Measurements from ENCODE around the gene HOATZ. TPM values are rescaled to one million over a fixed set of nuclear protein-coding genes. Genes with fewer than 3 reads are reported as not detected.

HOATZ gene
- total RNA-seq, 1 donor from 2014 or later: not detected

GRCh38 chr11:111572581-111572980 is 58.0 kb downstream of the HOATZ start:
- Mint-ChIP-seq H3K27me3 (ENCODE audit: low read depth) (no peaks in the 10 kb centered on the region), H3K4me3 (no peak overlapping the region), H3K9me3 (no peaks in the 10 kb centered on the region), H3K36me3 (no peaks in the 10 kb centered on the region), H3K4me1 (peaks cover 21% of the 10 kb centered on the region), H3K27ac (no peak overlapping the region)
- DNase-seq (ENCODE audit: low spot score in 2 of 2, unreplicated experiment in 2 of 2): no peak
- no peak for TF ChIP-seq CTCF (IDR thresholded peaks at IDR 0.05; ENCODE audit: unreplicated experiment)

GRCh38 chr11:111573821-111574249 is 59.3 kb downstream of the HOATZ start:
- no peak for DNase-seq (ENCODE audit: low spot score in 2 of 2, unreplicated experiment in 2 of 2)
- peaks cover 21% of the 10 kb centered on the region for H3K4me1 Mint-ChIP-seq
- no peaks in the 10 kb centered on the region for H3K9me3 Mint-ChIP-seq
- H3K4me3 Mint-ChIP-seq: no peak overlapping the region
- H3K36me3 Mint-ChIP-seq: no peaks in the 10 kb centered on the region
- H3K27me3 Mint-ChIP-seq (ENCODE audit: low read depth): no peaks in the 10 kb centered on the region
- no peak for TF ChIP-seq CTCF (IDR thresholded peaks at IDR 0.05; ENCODE audit: unreplicated experiment)
- no peak overlapping the region for H3K27ac Mint-ChIP-seq

- peaks cover 20% of the 10 kb centered on the region for H3K4me1 Mint-ChIP-seq
- no peaks in the 10 kb centered on the region for H3K9me3 Mint-ChIP-seq
- no peak overlapping the region for H3K4me3 Mint-ChIP-seq
- no peak for TF ChIP-seq CTCF (IDR thresholded peaks at IDR 0.05; ENCODE audit: unreplicated experiment)
- H3K36me3 Mint-ChIP-seq: no peaks in the 10 kb centered on the region
- peak overlapping the region; percentile 8 for H3K27ac Mint-ChIP-seq
- H3K27me3 Mint-ChIP-seq (ENCODE audit: low read depth): no peaks in the 10 kb centered on the region
- DNase-seq (ENCODE audit: low spot score in 2 of 2, unreplicated experiment in 2 of 2): no peak
Observed at GRCh38 chr11:111574373-111575225, 60.0 kb downstream of the HOATZ start.

GRCh38 chr11:111575740-111576139 is 61.2 kb downstream of the HOATZ start:
- TF ChIP-seq CTCF (IDR thresholded peaks at IDR 0.05; ENCODE audit: unreplicated experiment): no peak
- no peaks in the 10 kb centered on the region for H3K36me3 Mint-ChIP-seq
- peaks cover 16% of the 10 kb centered on the region for H3K4me1 Mint-ChIP-seq
- H3K27ac Mint-ChIP-seq: no peak overlapping the region
- H3K27me3 Mint-ChIP-seq (ENCODE audit: low read depth): no peaks in the 10 kb centered on the region
- DNase-seq (ENCODE audit: low spot score in 2 of 2, unreplicated experiment in 2 of 2): no peak
- no peak overlapping the region for H3K4me3 Mint-ChIP-seq
- H3K9me3 Mint-ChIP-seq: no peaks in the 10 kb centered on the region

GRCh38 chr11:111577821-111578220 is 63.2 kb downstream of the HOATZ start:
- H3K27ac Mint-ChIP-seq: no peak overlapping the region
- peaks cover 13% of the 10 kb centered on the region for H3K4me1 Mint-ChIP-seq
- no peak overlapping the region for H3K4me3 Mint-ChIP-seq

More at GRCh38 chr11:111577821-111578220, 63.2 kb downstream of the HOATZ start:
- DNase-seq (ENCODE audit: low spot score in 2 of 2, unreplicated experiment in 2 of 2): no peak
- Mint-ChIP-seq H3K27me3 (ENCODE audit: low read depth) (no peaks in the 10 kb centered on the region), H3K36me3 (no peaks in the 10 kb centered on the region), H3K9me3 (no peaks in the 10 kb centered on the region)
- TF ChIP-seq CTCF (IDR thresholded peaks at IDR 0.05; ENCODE audit: unreplicated experiment): no peak
